PC-3 (cell line): ENCODE results near the gene VPS9D1.

Source experiments
- CTCF ChIP-seq: fragments of 300-600 bp; sonication (generic); conservative IDR thresholded peaks from 2 replicates; pipeline ENCODE4 v1.5.1; 2017; ENCODE audit warnings: antibody characterized with exemption, low read depth, mild to moderate bottlenecking, low read length
- EZH2 ChIP-seq: fragments of 300-600 bp; sonication (generic); IDR thresholded peaks from one replicate; pipeline ENCODE4 v1.6.1; 2017; ENCODE audit warnings: antibody characterized with exemption, mild to moderate bottlenecking, low read length; ENCODE audit not compliant: unreplicated experiment

GRCh38 chr16:89661215-89661614 lies 59.5 kb downstream of the VPS9D1 start:
- TF ChIP-seq CTCF (no peak), EZH2 (no peak)
